GM18511 (cell line): ENCODE results near the gene CD82.
A peak's percentile ranks its signal among the peaks of the same experiment; 100 is the strongest.

Source experiments
- ATAC-seq: cut with Tn5 transposase; IDR thresholded peaks from one replicate; pipeline ENCODE4 v1.9.1; 2021; ENCODE audit warnings: mild to moderate bottlenecking, moderate library complexity; ENCODE audit not compliant: unreplicated experiment

The CD82 gene

DNA sequence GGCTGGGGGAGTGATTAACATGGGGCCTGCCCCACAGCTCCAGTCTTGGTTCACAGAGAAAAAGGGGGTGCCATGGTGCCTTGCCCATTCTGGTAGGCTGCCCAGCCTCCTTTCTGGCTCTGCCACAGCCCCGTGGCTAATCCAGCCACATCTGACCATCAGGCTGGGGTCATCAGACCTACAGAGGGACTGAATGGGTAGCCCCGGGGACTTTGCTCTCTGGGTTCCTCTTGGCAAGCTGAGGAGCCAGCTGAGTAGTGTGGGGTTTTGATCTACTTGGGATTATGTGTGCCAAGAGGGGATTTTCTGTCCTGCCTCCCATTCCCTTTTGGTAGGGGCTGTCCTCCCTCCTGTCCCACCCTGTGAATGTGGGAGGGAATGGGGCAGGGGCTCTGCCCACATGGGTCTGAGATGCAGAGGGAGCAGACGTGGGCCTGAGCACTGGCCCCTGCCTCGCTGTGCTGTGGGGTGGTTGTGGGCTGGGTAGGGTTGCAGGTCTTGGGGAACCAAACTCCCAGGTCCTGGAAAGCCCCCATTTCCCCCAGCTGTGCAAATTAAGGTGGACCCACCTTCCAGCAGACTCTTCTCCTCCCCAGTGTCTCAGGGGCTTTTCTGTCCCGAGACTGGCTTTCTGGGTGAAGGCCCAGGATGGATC, 32.0 kb downstream of the CD82 start:
- ATAC-seq, result peak; percentile 2

GRCh38 chr11:44598831-44599230, 33.4 kb downstream of the CD82 start:
- no peak for ATAC-seq

DNA sequence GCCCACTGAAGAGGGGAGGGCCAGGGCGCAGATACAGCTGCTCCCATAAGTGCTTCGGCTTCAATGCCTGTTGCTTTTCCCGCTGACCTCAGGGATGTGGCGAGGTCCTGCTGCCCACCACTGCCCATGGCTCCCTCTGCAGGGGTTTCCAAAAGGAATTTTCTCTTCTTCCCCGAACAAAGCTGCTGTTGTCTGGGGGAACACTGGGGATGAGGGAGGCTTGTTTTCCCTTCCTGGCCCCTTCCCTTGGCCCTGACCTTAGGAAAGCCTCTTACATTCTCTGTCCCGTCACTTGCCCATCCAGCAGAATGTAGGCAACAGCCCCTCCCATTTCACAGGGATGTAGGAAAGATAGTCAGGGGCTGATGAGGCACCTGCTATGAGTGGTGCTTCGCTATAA, 34.8 kb downstream of the CD82 start:
- no peak for ATAC-seq

GRCh38 chr11:44600839-44601383, 35.4 kb downstream of the CD82 start:
- ATAC-seq, result peak; percentile 39

DNA sequence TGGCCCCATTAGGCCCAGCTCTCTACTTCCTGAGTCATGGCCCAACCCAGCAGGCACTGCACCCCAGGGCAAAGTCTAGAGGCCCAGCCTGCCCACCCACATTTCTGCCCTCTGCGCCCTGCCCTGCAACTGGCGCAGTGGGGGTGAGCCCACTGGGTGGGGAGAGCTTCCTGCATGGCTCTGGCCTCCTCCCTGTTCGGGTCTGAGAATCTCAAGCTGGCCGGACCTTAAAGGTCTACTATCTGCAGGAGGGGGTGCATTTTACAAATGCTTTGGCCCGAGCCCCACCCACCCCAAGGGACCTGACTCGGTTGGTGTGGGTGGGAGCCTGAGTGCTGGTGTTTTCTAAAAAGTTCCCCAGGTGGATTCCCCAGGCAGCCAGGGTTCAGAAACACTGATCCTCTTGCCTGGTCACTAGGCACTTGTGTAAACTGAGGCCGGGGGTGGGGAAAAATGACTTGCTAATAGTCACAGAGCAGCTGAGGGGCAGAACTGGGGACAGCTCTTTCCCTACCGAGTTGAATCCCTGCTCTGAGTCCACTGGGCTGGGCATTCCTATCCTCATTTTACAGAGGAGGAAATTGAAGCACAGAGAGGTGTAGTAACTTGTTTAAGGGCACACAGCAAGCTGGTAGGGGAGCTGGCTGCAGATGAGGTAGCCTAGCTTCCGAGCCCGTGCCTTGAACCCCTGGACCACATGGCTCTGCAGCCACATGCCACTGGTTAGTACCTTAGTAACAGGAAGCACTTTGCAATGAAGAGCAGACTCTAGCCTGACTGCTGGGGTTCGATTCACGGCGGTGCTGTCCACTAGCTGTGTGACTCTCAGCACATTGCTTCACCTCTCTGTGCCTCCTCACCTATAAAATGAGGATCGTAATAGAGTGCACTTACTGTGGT, 36.3 kb downstream of the CD82 start:
- ATAC-seq, result peak; percentile 60

DNA sequence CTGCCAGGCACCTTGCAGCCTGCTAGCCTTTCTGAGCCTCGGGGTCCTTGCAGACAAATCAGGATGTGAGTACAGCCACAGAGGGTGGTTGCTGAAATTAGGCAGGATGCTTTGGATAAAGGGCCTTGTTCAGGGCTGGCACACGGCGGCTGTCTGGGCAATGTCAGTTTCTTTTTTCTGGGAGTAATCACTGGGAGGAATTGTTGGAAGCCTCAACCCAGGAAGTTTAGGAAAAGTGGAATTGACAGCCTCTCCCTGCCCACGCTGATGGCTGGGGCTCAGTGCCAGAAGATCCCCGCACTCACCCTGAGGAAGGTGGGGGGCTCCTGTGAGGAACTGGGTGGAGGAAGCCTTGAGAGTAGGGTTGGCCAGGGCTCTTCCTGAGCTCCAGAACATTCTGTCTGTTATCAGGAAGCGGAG, 37.4 kb downstream of the CD82 start:
- ATAC-seq, result no peak

GRCh38 chr11:44604171-44604581, 38.7 kb downstream of the CD82 start:
- ATAC-seq, result no peak

DNA sequence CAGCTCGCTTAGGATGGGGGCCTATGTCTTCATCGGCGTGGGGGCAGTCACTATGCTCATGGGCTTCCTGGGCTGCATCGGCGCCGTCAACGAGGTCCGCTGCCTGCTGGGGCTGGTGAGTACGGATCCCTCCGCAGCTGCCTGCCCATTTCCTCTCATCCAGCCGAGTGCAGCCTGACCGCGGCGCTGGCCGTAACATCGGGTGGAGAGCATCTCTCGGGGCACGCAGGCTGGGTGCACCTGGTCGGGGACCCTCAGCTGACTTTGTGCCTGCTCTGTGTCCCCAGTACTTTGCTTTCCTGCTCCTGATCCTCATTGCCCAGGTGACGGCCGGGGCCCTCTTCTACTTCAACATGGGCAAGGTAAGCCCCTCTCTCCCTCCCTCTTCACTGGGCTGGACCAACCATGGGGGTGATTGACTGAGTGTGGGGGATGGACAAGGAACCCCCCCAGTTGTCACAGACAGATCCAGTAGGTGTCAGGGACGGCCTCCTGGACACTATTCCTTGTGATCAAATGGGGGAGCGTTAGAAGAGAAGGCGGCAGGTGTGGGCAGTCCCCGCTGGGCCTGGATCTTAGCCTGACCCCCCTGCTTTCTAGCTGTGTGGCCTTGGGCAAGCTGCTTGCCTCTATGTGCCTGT, 39.7 kb downstream of the CD82 start:
- ATAC-seq, result no peak

DNA sequence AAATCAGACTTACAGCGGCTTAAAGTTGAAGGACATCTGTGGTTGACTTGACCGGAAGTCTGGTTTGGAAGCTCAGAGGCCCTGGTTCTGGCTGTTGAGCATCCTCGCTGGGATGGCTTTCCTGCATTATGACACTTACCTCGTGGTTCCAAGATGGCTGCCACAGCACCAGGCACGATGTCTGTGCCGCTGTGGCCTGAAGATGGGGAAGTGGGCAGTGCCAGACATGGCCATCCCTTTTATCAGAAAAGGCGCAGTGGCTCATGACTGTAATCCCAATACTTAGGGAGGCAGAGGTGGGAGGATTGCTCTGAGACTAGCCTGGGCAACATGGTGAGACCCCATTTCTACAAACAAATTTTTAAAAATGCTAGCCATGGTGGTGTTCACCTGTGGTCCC, 40.5 kb downstream of the CD82 start:
- no peak for ATAC-seq

- ATAC-seq, result no peak
Measured at GRCh38 chr11:44606472-44606871, 41.0 kb downstream of the CD82 start.

- no peak for ATAC-seq
Measured at GRCh38 chr11:44607319-44607962, 42.0 kb downstream of the CD82 start.

DNA sequence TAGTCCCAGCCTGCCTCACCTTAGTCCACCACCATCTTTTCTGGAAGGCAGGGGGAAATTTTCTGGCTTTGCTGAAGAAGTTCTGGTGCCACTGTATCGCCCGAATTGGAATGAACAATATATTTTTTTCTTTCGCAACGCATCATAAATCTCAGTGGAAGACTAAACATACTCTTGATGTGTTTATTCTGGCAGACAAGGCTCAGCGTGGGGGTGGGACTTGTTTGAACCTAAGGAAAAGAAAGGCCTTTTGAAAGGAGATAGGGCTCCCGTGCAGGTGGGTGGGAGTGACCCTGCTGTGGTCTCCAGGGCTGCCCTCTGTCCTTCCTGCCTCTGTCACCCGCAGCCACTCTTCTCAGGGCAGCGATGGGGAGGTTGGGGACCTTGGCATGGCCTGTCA, 42.5 kb downstream of the CD82 start:
- no peak for ATAC-seq

DNA sequence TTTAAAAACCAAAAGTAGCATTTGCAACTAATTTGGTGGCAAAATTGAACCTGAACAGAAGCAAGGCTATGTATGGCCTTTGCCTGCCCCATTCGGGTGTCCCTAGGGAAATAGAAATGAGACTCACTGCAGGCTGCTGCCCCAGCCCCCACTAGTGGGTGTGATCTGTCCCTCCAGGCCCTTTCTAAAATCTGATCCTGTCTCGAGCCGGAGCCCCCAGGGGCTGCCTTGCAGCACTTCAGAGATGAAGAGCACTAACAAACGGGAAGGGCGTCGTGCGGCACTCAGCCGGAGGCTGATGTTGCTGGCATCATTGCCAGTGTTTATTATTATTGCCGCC, 43.2 kb downstream of the CD82 start:
- ATAC-seq, result peak; percentile 28

DNA sequence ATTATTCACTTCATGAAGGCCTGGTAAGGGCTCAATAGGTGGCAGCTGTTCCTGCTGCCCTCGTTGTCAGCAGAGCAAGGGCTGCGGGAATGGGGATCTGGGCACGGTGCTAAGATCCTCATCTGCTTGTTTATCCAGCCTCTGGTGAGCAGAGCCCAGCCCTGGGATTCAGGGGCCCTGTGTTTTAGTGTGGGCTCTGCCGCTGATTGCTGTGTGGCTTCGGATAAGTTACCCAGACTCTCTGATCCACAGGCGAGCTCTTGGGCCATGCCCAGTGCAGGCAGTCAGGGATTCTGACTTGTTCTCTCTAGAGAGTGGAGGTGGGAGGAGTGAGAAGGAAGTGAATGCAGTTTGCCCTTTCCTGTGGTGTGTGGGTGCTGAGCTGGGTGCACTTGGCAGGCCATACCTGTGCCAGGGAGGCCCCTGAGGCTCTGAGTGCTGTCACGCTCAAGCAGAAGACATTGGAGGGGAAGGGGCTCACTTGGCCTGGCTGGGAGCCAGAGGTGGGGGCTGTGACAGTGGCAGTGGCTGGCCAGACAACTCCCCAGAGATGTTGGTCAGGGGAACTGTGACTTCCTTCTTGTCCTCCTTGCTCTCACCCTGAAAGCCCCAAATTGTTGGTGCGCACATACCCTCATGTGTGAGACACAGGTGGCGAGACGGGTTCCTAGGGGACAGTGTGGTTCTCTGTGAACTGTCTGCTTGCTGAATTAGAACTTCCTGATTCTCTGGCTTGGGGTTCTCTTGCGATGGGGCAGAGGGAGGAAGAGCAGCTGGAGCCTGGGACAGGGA, 43.7 kb downstream of the CD82 start:
- peak; percentile 63 for ATAC-seq

GRCh38 chr11:44609783-44610155, 44.3 kb downstream of the CD82 start:
- ATAC-seq, result no peak

- ATAC-seq, result no peak
Measured at GRCh38 chr11:44610186-44610955, 44.9 kb downstream of the CD82 start.

- ATAC-seq, result no peak
Measured at GRCh38 chr11:44611088-44611487, 45.6 kb downstream of the CD82 start.

DNA sequence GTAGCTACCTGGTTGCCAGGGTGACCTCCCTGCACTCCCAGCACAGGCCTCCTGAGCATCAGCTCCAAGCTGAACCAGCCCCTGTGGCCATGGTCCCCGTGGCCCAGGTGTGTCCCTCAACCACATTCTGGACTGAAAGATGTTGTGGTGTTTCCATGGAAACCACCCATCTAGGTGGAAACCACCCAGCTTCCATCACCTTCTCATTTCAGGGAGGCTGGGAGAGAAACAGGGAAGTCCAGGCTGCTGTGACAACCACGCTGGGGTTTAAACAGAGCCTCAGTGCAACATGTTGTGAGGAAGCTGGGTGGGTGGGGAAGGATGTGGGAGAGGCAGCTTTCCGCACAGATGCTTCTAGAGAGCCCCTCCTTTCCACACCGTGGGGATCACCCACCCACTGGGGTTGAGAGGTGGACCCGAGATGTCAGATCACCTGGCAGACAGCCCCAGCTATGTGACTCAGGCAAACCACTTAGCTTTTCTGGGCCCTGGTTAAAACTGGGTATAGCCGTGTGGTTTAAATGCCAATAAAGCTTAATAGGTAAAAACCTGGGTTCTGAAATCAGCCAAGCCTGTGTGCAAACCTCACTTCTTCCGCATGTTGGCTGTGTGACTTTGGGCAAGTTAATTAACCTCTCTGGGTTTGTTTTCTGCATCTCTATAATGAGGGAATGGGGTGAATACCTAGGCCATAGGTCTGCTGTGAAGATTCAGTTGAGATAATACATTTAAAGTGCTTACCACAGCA, 46.4 kb downstream of the CD82 start:
- peak; percentile 44 for ATAC-seq

- ATAC-seq, result no peak
Measured at GRCh38 chr11:44613153-44613552, 47.7 kb downstream of the CD82 start.
